GM18858 (cell line): Measurements from ENCODE around the gene RUBCN.
"Not testable (repeated sequence)": the region's sequence is repeated elsewhere in the genome, so short reads cannot be mapped to it uniquely, and the experiment has no call there.

Experiments
- ATAC-seq: cut with Tn5 transposase; IDR thresholded peaks from one replicate; pipeline ENCODE4 v1.9.1; 2021; ENCODE audit not compliant: unreplicated experiment

RUBCN gene

DNA sequence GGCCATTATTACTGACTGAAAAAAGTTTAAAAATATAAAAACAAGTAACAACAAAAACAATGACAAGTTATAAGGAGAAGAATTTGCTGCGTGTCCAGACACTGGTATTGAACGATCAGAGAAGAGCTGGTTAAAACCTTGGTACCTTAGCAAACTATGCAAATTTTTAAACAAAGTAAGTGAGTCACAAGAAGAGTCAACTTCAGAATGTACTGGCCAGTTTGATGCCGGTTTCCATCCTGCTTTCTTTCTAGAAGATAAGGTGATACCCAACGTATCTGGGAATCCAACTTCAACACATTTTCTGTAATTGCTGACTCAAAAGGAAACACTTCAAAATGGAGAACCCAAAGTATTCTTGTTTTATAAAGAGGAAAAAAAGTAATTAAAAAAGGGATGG is 49.8 kb downstream of the RUBCN start:
- no peak for ATAC-seq

DNA sequence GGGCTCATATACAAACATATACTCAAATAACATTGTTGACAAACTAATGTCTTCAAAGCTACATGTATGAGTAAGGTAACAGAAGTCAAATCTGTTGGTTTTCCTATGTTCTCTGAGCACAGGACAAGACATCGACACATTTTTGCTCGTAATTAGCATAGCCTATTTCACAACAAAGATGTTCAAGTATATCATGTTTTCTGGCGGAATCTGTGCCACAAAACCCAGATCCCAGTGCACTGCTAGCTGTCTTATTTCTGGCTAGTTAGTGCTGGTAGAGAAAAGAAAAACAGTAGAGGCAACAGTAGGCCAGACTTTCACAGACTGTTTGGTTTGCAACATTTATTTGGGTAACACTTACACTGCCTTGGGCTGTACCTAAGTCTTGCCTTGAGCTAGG is 51.2 kb downstream of the RUBCN start:
- ATAC-seq = no peak

DNA sequence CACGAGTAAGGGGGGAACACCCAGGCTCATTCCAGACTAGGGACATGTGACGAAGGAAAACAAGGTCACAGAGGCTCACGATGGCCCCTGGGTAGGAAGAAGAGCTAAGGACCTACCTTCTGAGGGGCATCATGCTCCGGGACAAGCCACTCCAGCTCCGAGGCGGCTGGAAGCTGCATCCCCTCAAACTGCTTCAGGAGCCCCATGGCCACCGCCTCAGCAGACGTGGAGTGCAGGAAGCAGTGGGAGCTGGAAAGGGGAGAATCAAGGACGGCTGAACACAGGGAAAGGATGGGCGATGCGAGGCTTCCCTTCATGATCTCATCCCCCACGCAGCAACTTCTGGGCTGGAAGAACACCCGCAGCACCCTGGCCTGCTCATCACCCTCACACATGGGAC is 53.5 kb downstream of the RUBCN start:
- no peak for ATAC-seq

DNA sequence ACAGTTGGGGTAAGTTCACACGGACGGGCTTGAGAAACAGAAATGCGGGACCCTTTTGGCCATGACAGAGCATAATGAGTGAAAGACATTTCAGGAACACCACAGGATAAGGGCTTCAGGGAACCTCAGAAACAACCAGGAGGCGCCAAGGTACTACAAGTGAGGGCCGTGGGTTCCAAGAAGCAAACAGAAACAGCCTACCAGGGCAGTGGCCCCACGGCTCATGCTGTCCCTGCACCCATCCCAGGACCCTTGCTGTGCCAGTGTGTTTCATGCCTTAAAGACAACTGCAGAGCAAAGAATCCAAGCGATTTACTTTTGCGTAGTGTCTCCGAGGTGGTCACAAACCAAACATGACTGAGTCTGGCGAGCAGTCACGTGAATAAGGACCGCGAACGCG is 54.0 kb downstream of the RUBCN start:
- ATAC-seq = no peak

DNA sequence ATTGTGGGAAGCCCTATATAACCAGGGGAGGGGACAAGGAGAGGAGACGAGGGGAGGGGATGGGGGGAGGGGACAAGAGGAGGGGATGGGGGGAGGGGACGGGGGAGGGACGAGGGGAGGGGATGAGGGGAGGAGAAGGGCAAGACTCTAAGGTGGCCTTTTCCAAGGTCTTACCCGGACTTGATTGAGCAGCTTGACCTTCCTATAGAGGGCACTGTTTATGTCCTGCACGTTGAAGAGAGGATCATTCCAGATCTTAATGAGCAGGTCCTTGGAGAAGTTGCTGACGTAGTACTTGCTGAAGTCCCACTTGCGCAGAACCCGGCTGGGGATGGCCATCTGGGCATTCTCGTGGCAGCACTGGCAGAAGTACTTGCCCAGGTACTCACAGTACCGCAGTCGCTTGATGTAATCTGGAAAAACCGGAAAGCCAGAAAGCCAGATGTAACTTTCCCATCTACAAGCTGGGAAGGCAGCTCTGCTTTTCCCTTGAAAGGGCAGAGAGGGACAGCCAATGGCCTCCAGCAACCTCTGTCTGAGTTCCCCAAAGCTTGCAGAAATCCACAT is 55.7 kb downstream of the RUBCN start:
- no peak for ATAC-seq

DNA sequence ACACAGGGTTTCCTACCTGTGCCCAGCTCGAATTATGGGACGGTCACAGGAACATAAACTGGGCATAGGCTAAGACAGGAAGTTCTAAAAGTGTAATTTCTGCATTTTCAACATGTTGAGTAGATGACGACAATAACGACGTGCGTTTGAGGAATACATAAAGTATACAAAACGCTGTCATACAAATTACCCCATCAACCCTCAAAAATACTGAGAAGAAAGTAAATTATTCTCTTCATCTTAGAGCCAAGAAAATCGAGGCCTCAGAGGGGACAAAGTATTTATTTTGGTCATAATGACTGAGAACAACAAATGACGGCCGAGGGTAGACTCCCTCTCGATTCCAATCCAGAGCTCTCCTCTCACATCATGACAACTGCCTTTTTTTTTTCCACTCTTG is 60.8 kb downstream of the RUBCN start:
- no peak for ATAC-seq

DNA sequence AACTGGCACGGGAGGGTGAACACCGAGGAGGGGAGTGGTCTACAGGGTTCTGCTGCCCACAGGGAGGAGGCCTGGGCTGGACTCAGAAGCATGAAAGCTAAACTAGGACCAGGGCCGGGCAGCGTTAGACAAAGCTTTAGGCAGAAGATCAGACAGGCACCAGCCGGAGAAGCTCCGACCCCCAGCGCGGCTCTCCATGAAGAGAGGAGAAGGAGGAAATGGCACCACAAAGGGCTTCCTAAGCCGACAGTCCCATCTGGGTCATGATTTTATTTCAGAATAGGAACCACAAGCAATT is 61.2 kb downstream of the RUBCN start:
- no peak for ATAC-seq

DNA sequence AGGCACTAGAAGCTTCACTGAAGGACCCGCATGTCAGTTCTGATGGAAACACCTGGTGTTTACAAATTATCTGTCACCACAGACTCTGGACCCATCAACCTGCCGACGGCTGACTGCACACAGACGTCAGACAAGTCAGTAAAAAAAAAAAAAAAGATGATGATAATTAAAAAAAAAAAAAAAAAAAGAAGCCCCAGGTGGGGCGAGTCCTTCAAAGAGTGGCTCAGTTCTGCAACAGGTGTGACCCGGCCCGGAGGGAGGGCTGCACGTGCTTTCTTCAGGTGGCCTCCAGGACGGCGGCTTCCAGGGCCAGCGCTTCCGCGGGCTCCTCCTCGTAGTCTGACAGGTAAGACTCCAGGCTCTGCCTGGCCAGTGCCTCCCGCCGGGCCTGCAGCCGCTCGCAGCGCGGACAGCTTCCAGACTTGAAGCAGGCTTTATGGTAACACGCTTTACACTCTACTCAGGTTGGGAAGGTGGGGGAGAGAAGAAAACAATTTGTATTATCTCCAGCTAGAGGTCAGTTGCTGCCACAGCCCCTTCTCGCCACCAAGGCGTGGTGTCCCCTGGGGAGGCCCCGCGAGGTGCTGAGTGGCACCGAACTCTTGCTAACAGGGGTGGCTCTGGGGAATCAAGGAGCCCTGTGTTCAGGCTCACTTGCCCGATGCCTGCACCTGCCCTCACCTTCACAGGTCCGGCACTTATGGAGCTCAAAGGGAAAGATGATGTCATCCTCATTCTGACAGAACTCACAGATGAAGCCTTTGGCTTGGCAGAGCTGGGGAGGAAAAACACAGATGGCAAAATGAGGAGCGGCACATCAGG is 61.8 kb downstream of the RUBCN start:
- no peak for ATAC-seq

DNA sequence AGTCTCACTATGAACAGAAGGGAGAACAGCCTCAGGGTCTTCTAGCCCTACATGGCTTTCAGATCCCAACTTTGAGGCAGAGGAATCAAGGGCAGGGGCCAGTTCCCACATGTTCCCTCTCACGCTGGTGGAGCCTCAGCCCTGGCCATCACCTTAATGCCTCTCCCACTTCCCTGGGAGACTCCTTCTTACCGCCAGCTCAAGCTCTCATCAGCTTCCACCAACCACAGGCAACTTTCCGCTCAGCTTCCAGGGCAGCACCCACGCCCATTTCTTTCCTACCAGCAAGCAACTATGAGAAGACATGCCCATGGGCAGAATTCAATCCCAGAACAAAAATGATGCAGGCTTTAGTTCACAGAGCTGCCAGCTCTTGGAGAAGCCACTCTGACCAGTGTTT is 63.5 kb downstream of the RUBCN start:
- no peak for ATAC-seq

DNA sequence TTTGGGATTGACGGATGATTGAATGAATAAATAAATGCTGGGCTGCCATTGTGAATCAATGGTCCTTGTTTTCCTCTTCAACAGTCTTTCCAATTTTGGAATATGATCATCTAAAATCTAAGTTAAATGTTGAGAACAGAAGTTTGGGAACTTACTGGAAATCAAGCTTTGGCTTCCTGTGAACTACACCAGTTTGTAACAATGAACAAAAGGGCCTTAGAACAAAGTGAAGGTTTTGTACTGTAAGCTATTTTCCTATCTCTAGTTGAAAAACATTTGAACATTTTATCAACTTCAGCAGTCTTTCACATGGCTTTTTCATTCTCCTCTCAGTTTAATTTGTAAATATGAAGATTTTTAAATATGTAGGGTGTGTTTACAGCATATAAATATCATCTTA is 66.3 kb downstream of the RUBCN start:
- ATAC-seq = no peak

DNA sequence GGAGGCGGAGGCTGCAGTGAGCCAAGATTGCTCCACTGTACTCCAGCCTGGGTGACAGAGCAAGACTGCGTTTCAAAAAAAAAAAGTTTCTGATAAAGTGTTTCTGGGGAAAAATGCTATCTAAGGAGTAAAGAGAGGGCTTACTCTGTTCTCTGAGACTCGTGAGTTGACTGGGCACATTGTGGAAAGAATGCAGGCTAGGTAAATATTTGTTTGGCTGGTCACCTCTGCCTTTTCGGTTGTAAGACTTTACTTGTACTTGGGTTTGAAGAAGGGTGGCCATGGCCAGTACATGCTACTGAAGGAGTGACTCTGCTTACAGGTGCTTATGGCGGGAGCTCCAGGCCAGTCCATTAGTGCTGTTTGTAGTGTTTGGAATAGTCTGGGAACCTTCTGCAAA is 68.7 kb downstream of the RUBCN start:
- no peak for ATAC-seq

DNA sequence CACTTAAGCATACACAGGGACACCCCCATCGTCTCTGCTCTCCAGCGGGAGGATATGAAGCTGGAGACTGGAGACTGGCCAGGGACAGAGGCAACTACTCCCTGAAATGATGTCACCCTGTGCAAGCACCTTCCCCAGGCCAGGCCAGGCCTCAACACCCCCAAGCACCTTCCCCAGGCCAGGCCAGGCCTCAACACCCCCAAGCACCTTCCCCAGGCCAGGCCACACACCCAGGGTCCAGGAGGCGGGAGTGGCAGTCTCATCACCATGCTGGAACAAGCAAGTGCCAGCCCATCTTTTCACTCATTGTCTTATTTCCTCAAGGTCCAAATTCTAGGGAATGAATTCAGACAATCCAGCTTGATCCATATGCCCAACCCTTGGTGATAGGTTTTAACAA is 69.4 kb downstream of the RUBCN start:
- ATAC-seq = not testable (repeated sequence)

DNA sequence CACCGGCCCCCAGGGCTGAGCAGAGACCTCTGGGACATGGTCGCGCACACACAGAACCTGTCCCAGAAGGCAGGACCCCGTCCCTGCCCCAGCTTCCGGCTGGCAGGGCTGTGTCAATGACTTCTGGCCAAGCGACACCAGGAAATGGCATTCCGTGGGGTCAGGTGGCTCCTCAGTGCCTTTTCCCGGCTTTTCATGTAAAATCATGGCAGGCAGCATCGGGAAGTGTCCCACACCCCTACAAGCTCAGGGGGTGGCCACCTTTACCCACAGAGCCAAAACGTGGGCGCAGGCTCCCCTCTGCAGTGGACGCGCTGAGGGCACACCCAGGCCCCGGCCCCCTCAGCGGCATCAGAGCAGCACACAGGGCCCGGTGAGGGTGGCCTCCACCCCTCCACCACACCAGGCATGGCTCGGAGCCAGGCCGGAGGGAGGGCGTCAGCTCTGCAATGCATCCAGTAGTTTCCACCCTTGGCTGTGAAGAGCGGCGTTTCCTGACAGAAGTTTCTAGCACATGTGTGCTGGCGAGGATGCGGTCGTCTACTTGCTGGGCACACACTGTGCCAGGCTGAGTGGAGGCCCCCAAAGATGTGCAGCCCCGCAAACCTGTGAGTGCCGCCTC is 70.4 kb downstream of the RUBCN start:
- not testable (repeated sequence) for ATAC-seq

DNA sequence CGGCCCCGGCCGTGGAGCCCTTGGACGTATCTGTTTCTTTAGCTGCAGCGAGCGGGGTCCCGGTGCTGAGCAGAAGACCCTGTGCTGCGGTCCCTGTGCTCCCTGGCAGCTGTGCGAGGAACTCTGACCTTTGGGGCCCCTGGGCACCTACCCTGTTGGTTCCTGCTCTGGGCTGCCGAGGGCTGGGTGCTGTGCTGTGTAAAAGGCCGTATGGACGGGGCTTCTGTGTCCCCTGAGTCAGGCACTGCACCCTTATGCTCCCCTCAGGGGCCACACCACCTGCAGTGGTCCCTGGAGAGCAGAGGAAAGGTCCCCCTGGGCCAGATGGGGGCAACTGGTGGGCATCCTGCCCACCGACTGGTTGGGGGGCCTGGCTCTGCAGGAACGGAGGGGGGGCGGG is 71.2 kb downstream of the RUBCN start:
- not testable (repeated sequence) for ATAC-seq

DNA sequence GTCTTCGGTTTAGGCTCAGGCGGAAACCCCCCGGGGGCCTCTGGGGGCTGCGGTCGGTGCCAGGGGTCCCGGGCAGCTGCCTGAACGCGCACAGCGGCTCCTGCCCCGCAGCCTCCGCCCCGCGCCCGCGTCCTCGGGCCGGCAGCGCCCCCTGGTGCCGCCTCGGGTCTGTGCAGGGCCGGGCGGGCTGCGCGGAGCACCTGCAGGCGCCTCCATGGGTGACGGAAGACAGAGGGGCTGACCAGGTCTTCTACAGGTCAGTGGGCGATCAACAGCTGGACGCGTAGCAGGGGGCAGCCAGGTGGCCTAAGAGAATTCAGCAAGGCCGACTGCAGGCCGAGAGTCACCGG is 71.6 kb downstream of the RUBCN start:
- ATAC-seq = peak; percentile 75

DNA sequence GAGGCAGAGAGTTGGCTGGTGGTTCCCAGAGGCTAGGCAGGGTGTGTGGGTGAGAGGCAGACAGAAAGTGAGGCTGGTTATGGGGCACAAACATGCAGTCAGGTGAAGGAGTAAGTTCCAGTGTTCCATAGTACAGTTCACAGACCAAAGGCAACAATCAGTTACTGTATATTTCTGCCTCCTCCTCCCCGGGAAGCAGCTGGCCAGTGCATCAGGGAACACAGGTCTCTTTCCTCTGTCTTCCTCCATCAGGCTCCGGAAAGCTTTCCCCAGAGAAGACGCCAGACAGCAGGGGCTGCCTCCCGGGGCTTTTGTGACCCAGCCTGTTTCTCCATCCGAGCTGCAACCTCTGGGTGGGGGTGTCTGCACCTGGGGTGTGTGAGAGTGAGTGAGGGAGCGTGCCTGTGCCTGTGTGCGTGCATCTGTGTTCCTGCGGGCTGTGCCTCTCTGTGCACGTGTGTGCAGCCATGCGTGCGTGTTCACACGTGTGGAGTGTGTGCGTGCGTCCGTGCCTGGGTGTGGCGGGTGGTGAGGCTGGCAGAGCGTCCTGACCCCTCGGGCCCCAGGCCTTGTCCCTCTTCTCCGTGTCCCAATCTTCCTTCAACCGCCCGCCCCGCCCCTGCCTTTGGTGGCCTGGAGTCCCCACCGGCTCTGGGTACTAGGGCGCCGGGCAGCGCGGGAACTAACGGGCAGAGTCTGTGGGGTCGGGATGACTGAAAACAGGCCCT is 72.1 kb downstream of the RUBCN start:
- ATAC-seq = peak; percentile 36

DNA sequence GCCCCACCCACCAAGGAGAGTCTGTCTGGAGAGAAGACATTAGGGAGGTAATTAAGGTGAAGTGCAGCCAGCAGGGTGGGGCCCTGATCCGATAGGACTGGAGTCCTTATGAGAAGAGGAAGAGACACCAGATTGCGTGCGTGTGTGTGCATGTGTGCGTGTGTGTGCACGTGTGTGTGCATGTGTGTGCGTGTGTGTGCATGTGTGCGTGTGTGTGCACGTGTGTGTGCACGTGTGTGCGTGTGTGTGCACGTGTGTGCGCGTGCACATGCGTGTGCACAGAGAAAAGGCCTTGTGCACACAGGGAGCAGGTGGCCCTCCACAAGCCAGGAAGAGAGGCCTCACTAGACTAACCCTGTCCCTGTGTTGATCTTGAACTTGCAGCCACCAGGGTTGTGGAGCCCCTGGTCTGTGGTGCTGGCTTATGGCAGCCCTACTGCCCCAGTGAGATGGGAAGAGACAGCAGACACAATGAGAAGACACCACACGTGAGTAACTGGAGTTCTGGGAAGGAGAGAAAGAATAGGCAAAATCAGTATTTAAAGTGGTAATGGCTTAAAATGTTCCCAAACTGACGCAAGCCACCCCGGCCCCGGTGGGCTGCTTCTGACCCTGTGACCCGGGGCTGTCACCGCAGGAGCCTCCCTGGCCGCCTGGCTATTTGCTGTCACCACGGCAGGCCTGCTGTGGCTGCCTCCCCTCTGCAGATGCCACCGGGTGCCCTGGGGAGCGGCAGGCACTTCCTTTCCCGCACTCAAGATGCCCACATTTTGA is 73.2 kb downstream of the RUBCN start:
- ATAC-seq = not testable (repeated sequence)

DNA sequence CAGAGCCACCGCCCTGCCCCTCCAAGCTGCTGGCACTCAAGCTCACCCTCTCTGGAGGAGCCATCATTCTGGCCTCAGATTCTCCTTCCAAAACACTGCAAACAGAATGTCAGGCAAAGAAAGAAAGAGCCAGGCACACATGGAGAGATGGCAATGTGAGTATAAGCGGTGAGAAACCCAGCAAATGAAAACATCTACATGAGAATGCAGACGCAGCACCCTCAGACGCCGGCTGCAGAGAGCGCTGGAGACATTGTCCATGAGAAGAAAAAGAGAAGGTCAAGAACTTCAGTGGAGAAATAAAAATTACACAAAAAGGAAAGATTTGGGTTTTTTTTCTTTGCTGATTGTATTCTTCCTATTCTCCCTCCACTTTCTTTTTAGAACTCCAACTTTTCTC is 74.4 kb downstream of the RUBCN start:
- ATAC-seq = not testable (repeated sequence)

DNA sequence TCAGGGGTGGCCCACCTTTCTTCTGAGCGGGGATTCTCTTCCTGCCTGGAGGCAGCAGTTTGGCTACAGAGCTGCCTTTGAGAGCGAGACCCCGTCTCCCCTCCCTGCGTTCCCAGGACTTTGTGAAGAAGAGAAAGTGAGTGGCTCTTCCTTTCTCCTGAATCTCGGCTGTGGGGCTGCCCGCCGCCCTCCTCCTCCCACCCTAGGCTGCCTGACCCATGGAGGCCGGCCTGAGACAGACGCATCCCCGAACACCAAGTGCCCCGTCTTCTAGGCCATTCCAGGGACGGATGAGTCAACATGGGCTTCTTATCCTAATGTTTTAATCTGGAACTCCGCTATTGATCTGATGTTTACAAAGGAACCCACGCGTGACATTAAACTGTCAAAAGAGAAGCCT is 74.8 kb downstream of the RUBCN start:
- ATAC-seq = not testable (repeated sequence)

DNA sequence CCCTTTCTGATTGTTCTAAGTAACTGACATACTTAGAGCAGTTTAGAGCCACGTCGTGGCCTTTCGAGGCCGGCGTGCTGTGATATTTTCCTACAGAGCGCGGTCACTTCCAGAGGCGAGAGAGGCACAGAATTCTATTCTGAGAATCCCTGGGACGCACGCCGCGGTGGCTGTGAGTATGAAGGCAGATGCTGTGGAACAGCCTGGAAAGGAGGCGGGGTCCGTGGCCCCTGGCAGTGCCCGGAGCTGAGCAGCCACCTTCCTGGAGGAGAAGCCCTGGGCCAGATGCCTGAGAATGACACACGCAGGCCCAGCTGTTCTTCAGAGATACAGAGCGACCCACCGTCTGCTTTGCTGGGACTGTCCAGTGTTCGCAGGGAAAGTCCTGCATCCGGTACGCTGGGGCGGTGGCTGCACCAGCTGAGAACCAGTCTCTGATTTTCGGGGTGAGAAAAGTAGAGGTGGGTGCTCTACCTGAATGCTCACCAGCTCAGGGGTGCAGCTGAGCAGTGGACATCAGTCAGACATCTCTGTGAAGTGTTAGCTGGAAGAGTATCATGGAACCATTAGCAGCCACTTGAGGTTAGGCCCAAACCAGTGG is 75.4 kb downstream of the RUBCN start:
- ATAC-seq = not testable (repeated sequence)

DNA sequence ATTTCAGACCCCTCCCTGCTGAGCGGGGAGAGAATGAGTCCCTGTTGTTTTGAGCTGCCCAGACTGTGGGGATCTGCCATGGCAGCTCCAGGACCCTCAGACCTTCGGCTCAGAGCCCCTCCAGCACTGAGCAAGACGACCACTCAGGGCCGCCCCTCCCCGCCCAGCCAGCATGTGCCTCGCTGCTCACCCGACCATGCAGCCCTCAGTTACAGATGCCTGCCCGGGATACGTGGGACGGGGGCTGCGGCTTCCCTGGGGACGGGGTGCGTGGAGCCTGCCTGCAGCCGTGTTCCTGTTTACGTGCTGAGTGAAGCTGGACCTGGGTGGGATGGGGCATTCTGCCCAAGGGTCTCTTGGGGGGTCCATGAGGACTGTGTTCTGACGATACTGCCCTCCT is 77.0 kb downstream of the RUBCN start:
- ATAC-seq = not testable (repeated sequence)
